NOMO-1 (cell line): ENCODE measurements around the gene NR3C1.
A peak's percentile ranks its signal among the peaks of the same experiment; 100 is the strongest.

Source experiments
- DNase-seq, 2 experiments: peaks; one replicate each; lab custom pipeline; 2025; ENCODE audit not compliant: unreplicated experiment in 2 of 2; lab: John Stamatoyannopoulos, UW

Gene NR3C1

DNA sequence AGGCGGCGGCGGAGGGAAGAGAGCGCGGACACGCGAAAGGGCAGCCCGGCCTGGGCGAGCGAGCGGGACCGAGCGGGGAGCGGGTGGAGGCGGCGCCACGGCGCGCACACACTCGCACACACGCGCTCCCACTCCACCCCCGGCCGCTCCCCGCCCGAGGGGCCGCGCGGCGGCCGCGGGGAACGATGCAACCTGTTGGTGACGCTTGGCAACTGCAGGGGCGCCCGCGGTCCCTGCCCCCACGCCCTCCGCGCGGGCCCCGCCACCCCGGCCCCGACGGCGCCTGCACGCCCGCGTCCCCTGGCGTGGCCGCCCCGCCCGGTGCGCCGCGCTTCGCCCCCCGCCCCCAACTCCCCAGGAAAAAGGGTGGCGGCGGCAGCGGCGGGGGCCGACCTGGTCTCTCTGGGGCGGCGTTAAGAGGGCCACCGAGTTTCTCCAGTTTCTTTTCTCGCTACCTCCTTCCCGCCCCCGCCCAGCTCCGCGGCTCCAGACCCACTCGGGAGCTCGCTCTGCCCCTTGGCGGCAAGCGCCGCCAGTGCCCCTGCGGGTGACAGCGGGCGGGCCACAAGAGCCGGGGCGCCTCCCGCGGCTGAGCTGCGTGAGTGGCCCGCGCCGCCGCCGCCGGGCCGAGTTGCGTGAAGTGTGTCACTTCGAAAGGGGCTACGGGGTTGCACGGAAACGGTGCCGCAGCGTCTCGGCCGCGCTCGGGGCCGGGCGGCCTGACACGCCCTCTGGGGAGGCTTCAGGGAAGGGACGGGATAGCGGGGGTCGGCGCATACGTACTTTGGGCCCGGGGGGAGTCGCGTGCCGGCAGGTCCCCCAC lies at the start of gene NR3C1:
Gene NR3C1, minus strand, starts transcription at position 94 of the 823 bp plus-strand sequence. CDS start 2,847 bp downstream, outside the sequence.
- peak; percentile 78 to 94 for DNase-seq

DNA sequence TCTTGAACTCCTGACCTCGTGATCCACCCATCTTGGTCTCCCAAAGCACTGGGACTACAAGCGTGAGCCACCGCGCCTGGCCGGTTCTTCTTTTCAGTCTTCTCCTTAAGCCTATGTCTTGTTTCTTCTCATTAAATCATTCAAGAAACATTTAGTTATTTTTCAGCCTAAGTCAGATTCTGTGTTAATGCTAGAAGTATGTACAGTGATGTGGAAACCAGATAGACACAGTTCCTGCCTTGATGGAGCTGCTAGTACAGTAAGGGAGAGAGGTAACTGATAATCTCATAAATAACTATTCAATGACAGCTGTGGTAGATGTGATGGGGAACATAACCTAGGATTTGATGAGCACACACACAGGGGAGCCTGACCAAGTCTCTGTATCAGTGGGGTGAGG lies 46.3 kb upstream of the NR3C1 start:
- DNase-seq: no peak

DNA sequence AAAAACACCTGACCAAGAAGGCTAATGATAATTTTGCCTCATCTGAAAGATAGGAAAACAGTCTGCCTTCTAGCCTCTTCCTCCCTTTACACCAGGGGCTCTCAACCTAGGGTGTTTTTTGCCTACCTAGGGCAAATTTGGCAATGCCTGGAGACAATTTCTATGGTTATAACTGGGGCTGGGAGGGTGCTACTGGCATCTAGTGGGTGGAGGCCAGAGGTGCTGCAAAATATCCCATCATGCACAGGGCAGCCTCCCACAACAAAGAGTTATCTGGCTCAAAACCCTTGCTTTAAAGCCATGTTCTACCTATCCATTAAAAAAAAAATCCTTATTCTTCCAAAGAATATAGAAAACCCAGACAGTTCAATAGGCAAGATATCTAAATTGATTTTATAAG lies 45.0 kb upstream of the NR3C1 start:
- DNase-seq: no peak

DNA sequence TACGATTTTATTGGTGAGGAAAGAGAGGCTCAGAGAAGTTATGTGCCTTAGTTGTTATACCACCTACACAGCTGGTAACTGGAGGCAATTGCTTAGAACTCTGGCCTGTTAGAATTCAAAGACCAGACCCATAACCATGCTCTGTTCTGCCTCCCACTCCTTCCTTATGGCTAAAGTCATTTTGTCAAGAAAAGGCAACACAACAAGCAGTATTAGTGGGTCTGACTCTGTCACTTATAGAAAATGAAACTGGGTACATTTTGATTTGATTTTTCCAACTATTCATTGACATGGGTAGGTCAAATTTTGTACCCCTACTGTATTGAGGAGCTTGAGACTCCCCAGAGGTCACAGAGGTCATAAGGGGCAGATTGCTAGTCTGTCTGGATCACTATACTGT lies 44.5 kb upstream of the NR3C1 start:
- no peak for DNase-seq

DNA sequence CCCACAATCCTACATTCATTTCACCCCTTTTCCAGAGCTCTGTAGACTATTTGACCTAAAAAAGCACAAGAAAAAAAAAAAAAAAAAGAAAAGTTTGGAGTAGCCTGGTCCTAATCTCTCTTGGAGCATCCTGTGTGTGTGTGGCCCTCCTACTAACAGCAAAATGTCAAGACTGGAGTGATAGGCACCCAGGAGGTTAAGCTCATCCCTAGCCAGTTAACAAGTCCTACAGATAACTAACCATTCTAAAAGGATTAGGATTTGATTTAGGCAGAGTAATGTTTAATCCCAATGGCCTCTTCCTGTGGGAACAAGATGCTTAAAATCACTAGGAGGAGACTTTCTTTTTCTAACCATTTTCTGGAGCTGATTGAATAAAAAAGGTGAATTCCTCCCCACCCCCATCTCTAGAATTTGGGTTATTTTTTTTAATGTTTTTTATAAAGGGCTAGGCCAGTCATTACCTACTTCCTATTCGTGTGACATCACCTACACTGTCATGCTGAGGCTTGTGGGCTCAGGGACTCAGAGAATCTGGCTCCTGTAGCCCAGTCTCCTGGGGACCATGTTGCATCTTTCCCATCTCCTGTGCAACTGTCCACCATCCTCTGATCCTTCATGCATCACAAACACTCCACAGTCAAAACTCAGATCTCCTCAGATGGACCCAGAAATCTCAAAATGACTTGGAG lies 43.2 kb upstream of the NR3C1 start:
- DNase-seq: no peak

DNA sequence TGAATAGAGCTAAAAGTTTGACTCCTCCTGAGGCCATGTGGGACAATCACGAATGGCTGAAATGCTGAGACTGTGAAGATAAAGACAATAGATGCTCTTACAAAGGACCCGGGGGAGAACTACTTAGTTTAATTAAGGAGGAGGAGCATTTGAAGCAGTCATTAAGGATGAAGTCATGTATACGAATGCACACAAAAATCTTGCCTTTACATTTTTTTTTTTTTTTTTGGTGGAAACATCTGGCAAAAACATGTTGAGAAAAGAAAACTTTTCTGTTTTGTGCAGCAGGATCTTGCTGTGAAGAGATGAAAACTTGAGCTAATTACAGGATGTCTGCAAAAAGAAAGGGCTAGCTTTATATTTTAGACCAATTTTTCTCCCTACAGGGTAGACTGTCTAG lies 42.3 kb upstream of the NR3C1 start:
- DNase-seq: no peak

DNA sequence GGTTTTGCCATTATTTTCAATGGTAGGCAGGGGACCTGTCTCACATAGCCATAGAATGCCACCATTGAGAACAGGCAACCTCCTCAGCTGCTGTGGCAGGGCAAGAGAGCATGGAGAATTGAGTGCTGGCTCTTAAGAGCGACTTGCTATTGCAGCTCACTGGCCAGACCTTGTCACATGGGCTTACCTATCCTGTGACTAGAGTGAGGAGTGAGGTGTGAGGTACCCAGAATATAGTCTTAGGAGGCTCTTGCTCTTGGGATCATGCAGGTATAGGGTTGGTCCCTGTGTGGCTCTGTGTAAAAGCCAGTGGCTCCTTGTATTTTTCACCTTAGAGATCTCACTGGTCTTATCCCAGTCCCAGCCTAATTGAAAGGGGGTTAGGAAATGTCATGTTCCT lies 39.8 kb upstream of the NR3C1 start:
- DNase-seq: no peak

DNA sequence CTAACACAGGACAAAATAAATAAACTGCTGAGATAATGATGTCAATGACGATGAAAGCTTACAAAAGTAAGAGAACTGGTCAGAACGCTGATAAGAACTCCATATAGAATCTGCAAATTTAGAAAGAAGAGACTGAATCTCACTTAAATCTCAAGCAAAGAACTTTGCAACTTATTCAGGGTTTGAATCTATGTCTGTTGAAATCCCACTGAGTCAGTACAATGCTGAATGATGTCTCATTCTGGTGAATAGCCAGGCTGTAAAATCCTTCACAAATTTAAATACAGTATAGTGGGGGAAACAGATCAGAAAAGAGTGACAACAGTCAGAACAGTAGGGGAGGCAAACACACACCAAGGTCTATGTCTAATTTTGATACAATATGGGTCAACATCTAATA lies 38.9 kb upstream of the NR3C1 start:
- no peak for DNase-seq

DNA sequence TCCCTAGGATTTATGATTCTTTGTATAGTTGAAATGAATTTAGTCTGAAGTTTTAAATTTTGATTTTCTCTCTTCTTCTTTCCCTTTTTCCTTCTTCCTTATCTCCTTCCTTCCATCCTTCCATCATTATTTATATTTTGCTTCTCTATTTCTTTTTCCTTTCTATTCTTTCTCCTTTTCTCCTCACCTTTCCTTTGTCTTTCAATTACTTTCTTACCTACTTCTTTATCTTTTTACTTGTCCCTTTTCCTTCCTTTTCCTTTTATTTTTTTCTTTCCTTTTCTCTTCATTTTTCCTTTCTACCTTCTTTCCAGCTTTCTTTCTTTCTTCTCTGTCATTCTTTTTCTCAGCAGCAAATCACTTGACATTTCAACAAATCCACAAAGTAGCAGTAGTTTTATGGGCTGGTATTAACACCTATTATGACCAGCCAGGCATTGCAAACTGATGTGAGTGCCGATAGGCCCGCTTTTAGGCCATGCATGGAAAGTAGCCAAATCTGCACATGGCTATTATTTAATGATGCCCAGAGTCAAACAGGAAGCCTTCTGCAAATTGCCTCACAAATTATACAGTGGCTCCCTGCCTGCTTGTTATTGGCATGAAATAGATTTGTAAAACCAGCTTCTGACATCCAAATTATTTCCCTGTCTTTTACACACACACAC lies 37.1 kb upstream of the NR3C1 start:
- DNase-seq: no peak

DNA sequence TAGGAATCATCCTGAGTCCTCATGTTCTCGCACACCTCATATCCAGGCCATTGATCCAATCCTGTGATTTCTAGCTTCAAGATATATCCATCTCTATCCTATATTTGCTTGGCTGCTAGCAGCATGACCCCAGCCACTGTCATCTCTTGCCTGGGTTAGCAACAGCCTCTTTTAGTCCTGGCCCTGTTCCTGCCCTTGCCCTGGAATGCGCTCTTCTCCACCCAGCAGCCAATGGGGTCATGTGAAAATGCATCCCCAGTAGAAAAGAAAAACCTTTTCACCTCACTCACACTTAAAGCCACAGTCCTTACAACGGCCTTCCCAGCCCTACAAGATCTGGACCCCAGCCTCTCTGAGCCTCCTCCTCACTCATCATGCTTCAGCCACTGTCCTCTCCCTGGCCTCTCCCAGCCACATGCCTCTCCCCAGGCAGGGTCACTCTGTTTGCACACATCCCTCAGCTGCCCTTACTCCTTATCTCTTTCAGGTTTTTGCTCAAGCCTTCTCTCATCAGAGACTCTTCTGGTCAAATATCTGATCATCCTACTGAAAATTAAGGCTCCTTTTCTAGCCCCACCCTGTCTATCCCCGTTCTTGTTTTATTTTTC lies 34.3 kb upstream of the NR3C1 start:
- no peak for DNase-seq

DNA sequence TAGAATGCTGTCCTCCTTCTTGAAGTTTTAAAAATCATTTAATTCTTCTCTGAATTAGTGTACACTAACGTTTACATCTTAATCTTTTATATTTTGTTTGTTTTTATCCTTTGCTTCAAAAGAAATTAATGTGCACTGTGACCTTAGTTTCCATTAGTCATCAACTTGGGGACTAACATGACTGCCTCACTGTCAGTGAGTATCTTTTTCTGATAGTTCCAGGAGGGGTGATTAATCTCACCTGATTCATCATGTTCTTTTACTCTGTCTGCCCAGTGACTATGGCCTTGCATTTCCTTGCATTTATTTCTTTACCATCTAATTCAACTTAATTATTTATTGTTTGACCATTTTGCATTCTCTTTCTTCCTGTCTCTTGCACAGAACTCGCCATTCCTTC lies 33.4 kb upstream of the NR3C1 start:
- DNase-seq: no peak

DNA sequence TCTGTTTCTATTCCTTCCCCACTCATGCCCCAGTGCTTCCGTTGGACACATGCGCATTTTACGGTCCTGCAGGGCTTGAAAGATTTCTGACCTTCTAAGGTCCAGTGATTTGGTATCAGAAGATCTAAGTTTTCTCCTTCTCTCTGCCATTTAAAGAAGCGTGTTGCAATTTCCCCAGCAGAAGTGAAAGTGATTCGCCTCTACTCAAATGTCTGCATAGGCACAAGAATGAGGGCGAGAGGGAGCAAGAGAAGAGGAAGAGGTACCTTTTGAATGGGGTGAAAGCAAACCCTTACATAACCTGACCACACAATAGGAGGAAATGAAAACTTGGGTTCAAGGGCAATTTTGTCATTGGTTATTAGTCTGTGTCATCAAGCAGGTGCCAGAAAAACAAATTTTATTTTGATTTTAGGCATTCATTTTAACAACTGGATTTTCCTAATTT lies 31.7 kb upstream of the NR3C1 start:
- DNase-seq: peak; percentile 94 to 99

DNA sequence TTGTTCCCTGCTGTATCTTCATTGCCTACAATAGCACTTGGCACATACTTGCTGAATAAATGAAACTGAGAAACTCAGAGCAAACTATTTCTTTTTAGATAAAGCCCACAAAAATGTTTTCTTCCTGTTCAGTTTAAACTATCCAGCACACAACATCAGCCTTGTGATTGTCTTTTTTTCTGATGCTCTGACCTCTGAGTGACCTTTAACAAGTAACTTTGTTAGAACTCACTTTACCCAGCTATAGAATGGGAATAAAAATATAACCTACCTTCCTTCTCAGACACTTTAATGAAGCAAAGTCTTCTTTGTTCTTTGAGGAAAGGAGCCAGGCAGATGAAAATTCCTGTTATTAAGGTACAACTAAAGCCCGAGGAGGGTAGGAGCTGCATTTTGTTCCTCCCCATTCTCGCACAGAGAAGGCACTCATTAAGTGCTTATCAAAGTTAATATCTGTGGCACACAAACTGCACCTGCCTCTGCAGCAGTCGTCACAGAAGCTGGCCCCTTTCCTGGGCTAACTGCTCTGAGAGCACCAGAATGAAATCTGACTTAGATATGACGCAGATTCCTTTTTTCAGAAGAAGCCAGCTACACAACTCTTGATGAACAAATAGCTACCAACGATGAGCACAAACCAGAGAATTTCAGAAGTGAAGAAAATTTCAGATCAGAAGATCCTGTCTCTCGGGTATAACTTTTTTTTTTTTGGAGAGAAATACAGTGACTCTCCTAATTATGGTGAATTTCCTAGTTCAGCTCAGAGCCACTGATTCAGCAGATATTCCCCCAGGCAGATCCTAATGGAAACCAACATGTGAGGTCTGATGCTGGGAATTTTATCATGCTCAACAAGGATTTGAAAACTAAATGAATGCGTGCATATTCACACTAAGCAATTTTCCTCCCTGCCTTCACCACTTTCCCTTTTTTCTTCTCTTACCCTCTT lies 31.0 kb upstream of the NR3C1 start:
- DNase-seq: peak; percentile 21 to 57

DNA sequence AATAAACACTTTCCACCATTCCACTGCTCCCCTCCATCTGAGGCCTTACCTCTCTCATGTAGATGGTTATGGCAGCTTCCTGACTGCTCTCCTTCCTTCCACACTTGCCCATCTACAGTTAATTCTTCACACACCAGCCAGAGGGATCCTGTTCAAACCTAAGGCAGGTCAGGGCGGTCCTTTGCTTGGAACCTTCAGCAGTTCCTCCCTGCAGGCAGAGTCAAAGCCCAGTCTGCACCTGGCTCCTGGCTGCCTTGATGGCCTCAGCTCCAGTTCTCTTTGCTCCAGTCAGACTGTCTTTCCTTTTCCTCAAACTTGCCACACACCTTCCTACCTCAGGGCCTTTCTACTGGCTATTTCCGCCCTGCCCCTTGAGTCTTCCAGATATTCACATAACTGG lies 30.2 kb upstream of the NR3C1 start:
- no peak for DNase-seq

DNA sequence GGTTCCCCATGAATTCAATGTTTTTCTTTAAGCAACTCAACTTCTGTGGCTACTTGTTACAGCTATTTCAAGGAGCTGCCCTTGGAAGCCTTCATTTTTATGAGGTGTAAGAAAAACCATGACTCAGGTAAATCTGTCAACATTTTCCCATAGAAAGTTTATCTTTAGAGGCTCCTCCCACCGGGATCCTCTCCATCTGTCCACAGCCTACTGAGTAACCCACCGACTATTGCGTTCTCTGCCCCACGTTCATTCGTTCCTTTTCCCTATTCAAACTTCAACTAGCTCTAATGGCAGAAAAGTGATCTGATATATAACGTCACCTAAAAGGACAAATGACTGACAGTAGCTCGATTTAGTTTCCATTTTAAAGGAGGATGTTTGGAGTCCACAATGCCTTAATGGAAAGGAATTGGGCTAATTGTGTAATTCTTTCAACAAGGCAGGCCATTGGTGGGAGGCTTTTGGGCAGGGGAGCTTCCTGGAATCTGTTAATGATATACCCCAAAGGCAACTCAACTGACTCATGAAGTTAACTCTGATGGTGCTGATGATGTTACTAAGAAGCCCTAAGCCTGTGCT lies 29.3 kb upstream of the NR3C1 start:
- DNase-seq: no peak

DNA sequence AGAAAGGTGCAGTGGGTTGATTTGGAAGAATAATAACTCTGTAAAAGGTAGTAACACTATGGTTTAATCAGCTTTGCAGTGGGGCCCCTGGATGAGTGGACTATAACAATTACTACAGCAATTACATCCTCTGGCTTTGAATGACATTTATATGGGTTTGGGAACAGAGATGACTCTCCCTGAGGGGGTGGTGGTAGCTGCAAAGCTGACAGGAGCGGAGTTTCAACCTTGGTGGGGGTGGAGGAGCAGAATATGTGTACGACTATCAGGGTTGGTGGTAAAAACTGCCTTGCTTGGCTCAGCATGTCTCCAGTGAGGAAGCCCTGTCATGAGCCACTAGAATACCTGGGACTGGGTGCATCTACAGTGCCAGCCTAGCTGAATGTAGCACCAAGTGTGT lies 28.3 kb upstream of the NR3C1 start:
- DNase-seq: no peak

DNA sequence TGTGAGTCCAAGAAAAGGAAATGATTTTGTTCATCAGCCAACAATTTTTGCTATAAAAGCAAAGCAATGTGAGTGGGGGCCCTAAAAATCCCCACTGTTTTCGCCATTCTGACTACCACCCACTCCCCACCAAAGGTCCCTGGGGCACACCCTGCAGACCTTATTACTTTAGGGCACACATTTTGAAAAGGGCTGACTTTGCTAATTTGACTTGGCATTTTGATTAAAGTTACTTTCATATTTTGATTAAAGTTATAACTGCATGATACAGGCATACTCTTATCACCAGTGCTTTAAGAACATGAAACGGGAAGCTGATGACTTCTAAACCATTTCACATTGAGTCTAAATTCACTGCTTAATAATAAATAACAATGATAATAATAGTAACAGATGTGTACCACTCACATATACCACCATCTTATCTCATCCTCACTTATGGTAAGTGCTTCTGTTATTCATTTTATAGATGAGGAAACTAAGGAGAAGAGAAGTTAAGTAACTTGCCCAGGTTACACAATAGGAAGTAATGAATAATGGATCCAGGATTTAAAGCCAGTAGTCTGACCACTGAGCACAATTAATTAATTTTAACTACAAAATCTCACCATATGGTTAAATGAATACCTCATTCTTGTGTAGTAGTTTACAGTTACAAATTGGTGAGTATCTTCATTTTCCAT lies 25.4 kb upstream of the NR3C1 start:
- DNase-seq: peak; percentile 23 to 37

DNA sequence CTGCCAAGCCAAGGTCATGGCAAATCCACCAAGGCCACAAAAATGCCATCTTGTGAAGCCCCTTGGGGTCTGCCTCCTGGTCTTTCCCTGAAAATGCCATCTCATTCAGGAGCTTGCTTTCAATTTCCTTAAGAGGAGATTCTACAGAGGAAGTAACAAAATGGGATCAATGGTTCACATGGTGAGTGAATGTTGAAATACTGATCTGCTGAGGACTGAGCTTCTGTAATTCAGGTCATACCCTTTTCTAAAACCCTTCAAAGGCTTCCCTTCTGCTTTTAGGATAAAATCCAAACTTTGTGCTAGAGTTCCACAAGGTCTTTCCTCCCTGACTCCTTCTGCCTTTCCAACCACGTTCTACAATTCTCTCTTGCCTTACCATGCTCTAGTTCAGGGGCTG lies 24.7 kb upstream of the NR3C1 start:
- peak in 1 of 2 experiments; percentile 57 for DNase-seq

DNA sequence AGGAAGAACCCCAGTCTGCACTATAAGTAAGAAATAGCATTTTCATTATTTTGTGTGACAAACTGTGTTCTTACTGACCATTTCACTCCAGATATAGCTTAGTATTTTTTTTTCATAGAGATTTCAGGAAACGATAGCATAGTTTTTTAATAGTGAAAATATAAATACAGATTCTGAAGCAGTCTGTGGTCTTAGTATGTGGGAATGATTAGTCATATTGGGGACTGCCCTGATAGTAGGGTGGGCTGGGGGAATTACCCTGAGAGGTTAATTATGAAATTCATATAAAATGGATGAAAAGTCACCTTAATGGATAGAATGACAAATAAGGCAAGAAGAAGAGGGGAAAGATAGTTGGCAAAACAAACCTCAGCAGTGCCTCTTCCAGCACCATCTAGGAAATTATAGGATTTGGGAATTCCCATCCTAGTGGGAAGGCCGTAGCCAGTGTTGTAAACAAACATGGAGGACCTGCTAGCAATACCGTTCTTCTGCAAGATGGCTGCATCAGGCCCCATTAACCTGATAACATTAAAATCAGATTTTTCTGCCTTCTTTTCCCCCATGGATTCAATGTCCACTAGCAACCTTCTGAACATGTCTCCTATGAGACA lies 23.7 kb upstream of the NR3C1 start:
- no peak for DNase-seq
